Measurements from ENCODE around the gene GET3.

The GET3 gene

GRCh38 chr19:12782424-12783290 is 45.4 kb downstream of the GET3 start:
- peak in 1 of 2 experiments; percentile 2 for DNase-seq

- DNase-seq = no peak
These were observed 46.1 kb downstream of the GET3 start for GRCh38 chr19:12783291-12783848.

GRCh38 chr19:12783849-12784393 is 46.6 kb downstream of the GET3 start:
- DNase-seq = no peak

- DNase-seq = no peak
These were observed 47.1 kb downstream of the GET3 start for GRCh38 chr19:12784394-12784870.

- DNase-seq = no peak
These were observed 47.7 kb downstream of the GET3 start for GRCh38 chr19:12784871-12785430.

GRCh38 chr19:12785431-12786031 is 48.2 kb downstream of the GET3 start:
- DNase-seq = no peak

GRCh38 chr19:12786141-12786870 is 49.0 kb downstream of the GET3 start:
- DNase-seq = no peak

GRCh38 chr19:12786952-12787351 is 49.7 kb downstream of the GET3 start:
- no peak for DNase-seq

- no peak for DNase-seq
These were observed 50.2 kb downstream of the GET3 start for GRCh38 chr19:12787458-12787857.

GRCh38 chr19:12788042-12788681 is 50.9 kb downstream of the GET3 start:
- DNase-seq = no peak

- DNase-seq = no peak
These were observed 51.4 kb downstream of the GET3 start for GRCh38 chr19:12788682-12789097.

GRCh38 chr19:12789098-12789903 is 52.0 kb downstream of the GET3 start:
- no peak for DNase-seq

GRCh38 chr19:12789904-12790619 is 52.8 kb downstream of the GET3 start:
- peak; percentile 43 to 74 for DNase-seq

GRCh38 chr19:12790628-12791344 is 53.5 kb downstream of the GET3 start:
- no peak for DNase-seq

GRCh38 chr19:12791345-12792050 is 54.2 kb downstream of the GET3 start, which contains the start of gene JUNB:
Gene JUNB (plus strand): TSS chr19:12791486. CDS start chr19:12791772, 286 bp downstream.
- peak; percentile 57 to 77 for DNase-seq

- no peak for DNase-seq
These were observed 55.0 kb downstream of the GET3 start for GRCh38 chr19:12792051-12792852.

- DNase-seq = no peak
These were observed 55.6 kb downstream of the GET3 start for GRCh38 chr19:12792853-12793289.
